ENCODE measurements around the gene LSM3. TPM values are rescaled to one million over a fixed set of nuclear protein-coding genes. Genes with fewer than 3 reads are reported as not detected.

LSM3 gene
- total RNA-seq, 2 experiments from 2014 or later, result 12.4 to 21.9 TPM

GRCh38 chr3:14202874-14203520 is 24.4 kb downstream of the LSM3 start:
- no peak for TF ChIP-seq EZH2phosphoT487 (IDR thresholded peaks at IDR 0.05; ENCODE audit: borderline replicate concordance, low read depth, low read length)
- TF ChIP-seq, protein P1, sequence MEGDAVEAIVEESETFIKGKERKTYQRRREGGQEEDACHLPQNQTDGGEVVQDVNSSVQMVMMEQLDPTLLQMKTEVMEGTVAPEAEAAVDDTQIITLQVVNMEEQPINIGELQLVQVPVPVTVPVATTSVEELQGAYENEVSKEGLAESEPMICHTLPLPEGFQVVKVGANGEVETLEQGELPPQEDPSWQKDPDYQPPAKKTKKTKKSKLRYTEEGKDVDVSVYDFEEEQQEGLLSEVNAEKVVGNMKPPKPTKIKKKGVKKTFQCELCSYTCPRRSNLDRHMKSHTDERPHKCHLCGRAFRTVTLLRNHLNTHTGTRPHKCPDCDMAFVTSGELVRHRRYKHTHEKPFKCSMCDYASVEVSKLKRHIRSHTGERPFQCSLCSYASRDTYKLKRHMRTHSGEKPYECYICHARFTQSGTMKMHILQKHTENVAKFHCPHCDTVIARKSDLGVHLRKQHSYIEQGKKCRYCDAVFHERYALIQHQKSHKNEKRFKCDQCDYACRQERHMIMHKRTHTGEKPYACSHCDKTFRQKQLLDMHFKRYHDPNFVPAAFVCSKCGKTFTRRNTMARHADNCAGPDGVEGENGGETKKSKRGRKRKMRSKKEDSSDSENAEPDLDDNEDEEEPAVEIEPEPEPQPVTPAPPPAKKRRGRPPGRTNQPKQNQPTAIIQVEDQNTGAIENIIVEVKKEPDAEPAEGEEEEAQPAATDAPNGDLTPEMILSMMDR (conservative IDR thresholded peaks at IDR 0.05; ENCODE audit: low read length), result no peak
- no peaks in the 10 kb centered on the region for H4K20me1 ChIP-seq (ENCODE audit: insufficient read depth, low read length)
- no peaks in the 10 kb centered on the region for H3K9me3 ChIP-seq (ENCODE audit: low read length)
- peaks cover 25% of the 10 kb centered on the region for H3K36me3 ChIP-seq (ENCODE audit: insufficient read depth, low read length)
- no peaks in the 10 kb centered on the region for H3K79me2 ChIP-seq (ENCODE audit: insufficient read depth, low read depth, low read length)
- ChIA-PET CTCF (ENCODE audit: unreplicated experiment) (interaction anchor here (1.0 to 1.6 kb wide), 4 partner anchors 10 to 274 kb away, joined by 4 to 13 read pairs (median 5); partner anchors contain the start of genes LSM3 and XPC), POLR2A (interaction anchor here (0.6 to 1.8 kb wide), 6 partner anchors 10 to 265 kb away, joined by 3 to 7 read pairs (median 3); no protein-coding TSS in a partner anchor)
- H2AFZ ChIP-seq (ENCODE audit: low read length), result no peak overlapping the region
- H3K4me3 ChIP-seq (ENCODE audit: low read depth, low read length, poor library complexity, severe bottlenecking), result no peak overlapping the region
- no peaks in the 10 kb centered on the region for H3K9me2 ChIP-seq (ENCODE audit: insufficient read depth, low read length)
- BruUV-seq (replicated peaks), result no TSS peak
- no peak overlapping the region for H3K4me2 ChIP-seq (ENCODE audit: low read length)
- no peak overlapping the region for H3K27ac ChIP-seq (ENCODE audit: low read depth, low read length, poor library complexity, severe bottlenecking)
- DNase-seq (ENCODE audit: low spot score), result no peak
- H3K4me1 ChIP-seq (ENCODE audit: insufficient read depth, low read length, poor library complexity, severe bottlenecking), result no peaks in the 10 kb centered on the region
- intact Hi-C loops (cut with micrococcal nuclease; ENCODE audit: unreplicated experiment), result loop anchor here (1.0 to 10.0 kb wide), 5 partner anchors 58 to 345 kb away; no protein-coding TSS in a partner anchor

DNA sequence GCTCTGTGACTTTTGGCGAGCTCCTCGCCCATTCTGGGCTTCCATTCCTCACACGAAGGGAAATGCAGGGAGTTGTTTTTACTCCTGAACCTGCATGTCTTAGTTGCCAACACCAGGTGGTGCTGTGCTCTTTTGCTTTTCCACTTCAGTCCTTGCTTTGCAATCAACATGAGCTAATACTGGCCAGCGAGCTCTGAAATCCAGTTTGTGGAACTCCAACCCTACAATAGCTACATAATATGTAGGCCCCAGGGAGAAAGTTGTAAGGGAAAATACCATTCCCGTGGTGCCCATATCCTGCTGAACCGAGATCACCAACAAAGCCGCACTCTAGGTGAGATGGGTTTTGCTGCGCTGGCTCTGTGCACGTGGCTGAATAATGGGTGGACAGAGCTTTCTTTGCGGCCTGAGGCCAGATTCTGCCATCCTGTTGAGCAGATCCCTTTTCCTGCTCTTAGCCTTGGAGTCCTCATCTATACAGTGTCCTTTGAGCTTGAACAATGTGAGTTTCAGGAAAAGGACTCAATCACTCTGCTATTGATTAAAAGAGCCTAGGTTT is 25.0 kb downstream of the LSM3 start:
- CTCF ChIA-PET (ENCODE audit: unreplicated experiment), result interaction anchor here (0.8 to 1.6 kb wide), 7 partner anchors 9 to 273 kb away, joined by 3 to 13 read pairs (median 5); partner anchors contain the start of genes LSM3 and XPC
- TF ChIP-seq EZH2phosphoT487 (IDR thresholded peaks at IDR 0.05; ENCODE audit: borderline replicate concordance, low read depth, low read length), result no peak
- TF ChIP-seq, protein P1 (conservative IDR thresholded peaks at IDR 0.05; ENCODE audit: low read length), result peak; percentile 91
- H4K20me1 ChIP-seq (ENCODE audit: insufficient read depth, low read length), result no peaks in the 10 kb centered on the region
- BruUV-seq (replicated peaks), result no TSS peak
- DNase-seq (ENCODE audit: low spot score), result peak; percentile 70
- no peak overlapping the region for H3K4me3 ChIP-seq (ENCODE audit: low read depth, low read length, poor library complexity, severe bottlenecking)
- no peak overlapping the region for H3K4me2 ChIP-seq (ENCODE audit: low read length)
- H3K9me2 ChIP-seq (ENCODE audit: insufficient read depth, low read length), result no peaks in the 10 kb centered on the region
- no peak overlapping the region for H3K27ac ChIP-seq (ENCODE audit: low read depth, low read length, poor library complexity, severe bottlenecking)
- intact Hi-C loops (cut with micrococcal nuclease; ENCODE audit: unreplicated experiment), result loop anchor here (1.0 to 10.0 kb wide), 5 partner anchors 57 to 345 kb away; no protein-coding TSS in a partner anchor
- H3K9me3 ChIP-seq (ENCODE audit: low read length), result no peaks in the 10 kb centered on the region
- no peaks in the 10 kb centered on the region for H3K4me1 ChIP-seq (ENCODE audit: insufficient read depth, low read length, poor library complexity, severe bottlenecking)
- no peak overlapping the region for H2AFZ ChIP-seq (ENCODE audit: low read length)
- POLR2A ChIA-PET, result interaction anchor here (0.6 to 1.8 kb wide), 9 partner anchors 9 to 264 kb away, joined by 3 to 8 read pairs (median 3); partner anchors contain the start of genes LSM3 and XPC
- H3K36me3 ChIP-seq (ENCODE audit: insufficient read depth, low read length), result peaks cover 19% of the 10 kb centered on the region
- H3K79me2 ChIP-seq (ENCODE audit: insufficient read depth, low read depth, low read length), result no peaks in the 10 kb centered on the region
